BE2C (cell line): ENCODE data around the gene FOXD2.
A peak's percentile ranks its signal among the peaks of the same experiment; 100 is the strongest.

Source experiments
- DNase-seq: peaks from one replicate; pipeline ENCODE4 v3.0.0-alpha.2; 2020
- H3K27me3 ChIP-seq: fragments of 250-450 bp; sonication (Bioruptor Pico); 2 replicates; pipeline ENCODE4 v1.5.1; 2020; ENCODE audit warnings: mild to moderate bottlenecking
- H3K36me3 ChIP-seq: fragments of 250-450 bp; sonication (Bioruptor Pico); 2 replicates; pipeline ENCODE4 v1.5.1; 2020; ENCODE audit warnings: mild to moderate bottlenecking
- H3K4me1 ChIP-seq: fragments of 250-450 bp; sonication (Bioruptor Pico); 2 replicates; pipeline ENCODE4 v1.5.1; 2020
- H3K4me3 ChIP-seq: 2 replicates; pipeline ENCODE4 v1.5.1; 2011; ENCODE audit warnings: low read depth, low read length
- H3K9me3 ChIP-seq: fragments of 250-450 bp; sonication (Bioruptor Pico); 2 replicates; pipeline ENCODE4 v1.5.1; 2020
- CTCF ChIP-seq: IDR thresholded peaks from 2 replicates; pipeline ENCODE4 v1.5.1; 2012; ENCODE audit warnings: mild to moderate bottlenecking, low read depth, low read length

Gene FOXD2

GRCh38 chr1:47436304-47436978 is 1.4 kb upstream of the FOXD2 start:
- peak; percentile 65 for DNase-seq
- H3K4me3 ChIP-seq: no peak overlapping the region
- peaks cover 83% of the 10 kb centered on the region for H3K27me3 ChIP-seq
- no peaks in the 10 kb centered on the region for H3K4me1 ChIP-seq
- no peaks in the 10 kb centered on the region for H3K36me3 ChIP-seq
- H3K9me3 ChIP-seq: no peaks in the 10 kb centered on the region
- peak; percentile 75 for TF ChIP-seq CTCF

- DNase-seq: no peak
- TF ChIP-seq CTCF: no peak
- no peaks in the 10 kb centered on the region for H3K4me1 ChIP-seq
- H3K4me3 ChIP-seq: peak overlapping the region; percentile 51
- no peaks in the 10 kb centered on the region for H3K9me3 ChIP-seq
- H3K27me3 ChIP-seq: peaks cover 89% of the 10 kb centered on the region
- no peaks in the 10 kb centered on the region for H3K36me3 ChIP-seq
Observed at GRCh38 chr1:47436979-47437446, 831 bp upstream of the FOXD2 start.

- Histone ChIP-seq H3K4me3 (no peak overlapping the region), H3K4me1 (no peaks in the 10 kb centered on the region), H3K9me3 (no peaks in the 10 kb centered on the region), H3K27me3 (peaks cover 93% of the 10 kb centered on the region), H3K36me3 (no peaks in the 10 kb centered on the region)
- DNase-seq: no peak
- no peak for TF ChIP-seq CTCF
Observed at GRCh38 chr1:47438165-47439016, 547 bp downstream of the FOXD2 start.

GRCh38 chr1:47439017-47439818 is 1.4 kb downstream of the FOXD2 start:
- Histone ChIP-seq H3K4me3 (no peak overlapping the region), H3K4me1 (no peaks in the 10 kb centered on the region), H3K9me3 (no peaks in the 10 kb centered on the region), H3K36me3 (no peaks in the 10 kb centered on the region), H3K27me3 (peaks cover 93% of the 10 kb centered on the region)
- no peak for DNase-seq
- no peak for TF ChIP-seq CTCF

- H3K9me3 ChIP-seq: no peaks in the 10 kb centered on the region
- no peaks in the 10 kb centered on the region for H3K36me3 ChIP-seq
- H3K27me3 ChIP-seq: peaks cover 93% of the 10 kb centered on the region
- H3K4me3 ChIP-seq: no peak overlapping the region
- no peak for TF ChIP-seq CTCF
- no peaks in the 10 kb centered on the region for H3K4me1 ChIP-seq
- no peak for DNase-seq
Observed at GRCh38 chr1:47439819-47440598, 2.2 kb downstream of the FOXD2 start.
